ENCODE data around the gene BCHE.

- TF ChIP-seq CTCF (IDR thresholded peaks at IDR 0.05; ENCODE audit: borderline replicate concordance, extremely low read depth, low read length, poor library complexity, severe bottlenecking) (no peak), EZH2 (IDR thresholded peaks at IDR 0.05; ENCODE audit: borderline replicate concordance, low read depth, low read length, severe bottlenecking) (no peak)
These were observed 8.8 kb upstream of the BCHE start for GRCh38 chr3:165846056-165846455.
